ENCODE data around the gene TMUB1. TPM values are rescaled to one million over a fixed set of nuclear protein-coding genes. Genes with fewer than 3 reads are reported as not detected.
A peak's percentile ranks its signal among the peaks of the same experiment; 100 is the strongest.

The TMUB1 gene
- total and polyA plus RNA-seq, 8 donors, result 12.7 to 86.8 (median 63.6) TPM

DNA sequence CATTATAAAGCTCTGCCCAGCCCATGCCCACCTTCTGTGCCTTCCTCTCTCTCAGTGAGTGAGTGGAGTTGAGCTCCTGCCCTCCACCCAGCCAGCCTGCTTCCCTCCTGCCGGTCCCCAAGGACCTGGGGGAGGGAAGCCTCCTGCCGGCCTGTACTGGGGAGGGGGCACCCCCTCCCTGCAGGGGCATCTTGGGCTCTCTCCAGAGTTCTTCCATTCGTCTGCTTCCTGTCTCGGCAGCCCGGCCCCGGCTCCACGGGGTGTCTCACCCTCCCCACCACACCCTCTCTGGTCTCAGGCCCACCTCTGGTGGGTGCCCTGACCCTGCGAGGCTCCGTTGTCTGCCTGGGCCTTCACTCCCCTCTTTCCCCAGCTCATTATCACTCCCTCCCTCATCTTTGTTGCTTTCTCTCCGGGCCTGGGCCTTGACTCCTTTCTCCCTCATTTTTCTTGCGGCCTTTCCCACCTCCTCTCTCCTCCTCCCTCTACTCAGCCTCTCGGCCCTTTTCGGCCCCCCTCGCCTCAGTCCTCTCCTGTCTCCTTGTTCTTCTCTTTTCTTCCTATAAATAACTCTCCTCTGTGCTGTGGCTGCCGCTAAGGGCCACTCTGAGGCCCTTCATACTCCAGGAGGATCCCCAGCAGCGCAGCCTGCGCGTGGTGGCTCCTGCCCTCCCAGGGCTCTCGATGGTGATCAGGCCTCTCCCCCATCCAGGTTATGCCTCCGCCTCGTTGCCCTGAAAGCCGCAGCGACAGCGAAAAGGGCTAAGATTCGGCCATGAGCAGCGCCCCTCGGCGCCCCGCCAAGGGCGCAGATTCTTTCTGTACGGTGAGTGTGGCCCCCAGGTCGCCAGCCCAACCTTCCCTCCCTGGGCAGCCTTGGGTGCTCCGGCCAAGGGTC is 21.8 kb downstream of the TMUB1 start:
- Histone ChIP-seq H3K4me3 (peak overlapping the region; percentile 69 to 94 (median 82)), H3K9me3 (no peaks in the 10 kb centered on the region), H3K27me3 (no peaks in the 10 kb centered on the region), H3K4me1 (peaks cover 55 to 76% (median 64%) of the 10 kb centered on the region in 4 donors), H3K36me3 (peaks cover 25 to 32% (median 28%) of the 10 kb centered on the region in 4 donors), H3K27ac (peak overlapping the region; percentile 91 to 97 (median 96))
- no peak for DNase-seq
- WGBS, 5 donors, result 55 to 66% (median 57%) methylated on average over 31 to 33 of the region's 33 CpGs
- TF ChIP-seq EP300 (IDR thresholded peaks at IDR 0.05), result no peak
- TF ChIP-seq POLR2A (IDR thresholded peaks at IDR 0.05), result no peak
- TF ChIP-seq POLR2AphosphoS5 (IDR thresholded peaks at IDR 0.05), result no peak
- intact Hi-C loops (cut with DNase I; ENCODE audit: low total_unique reads), result loop anchor here (10.0 kb wide), 1 partner anchor 53 kb away; no protein-coding TSS in a partner anchor

DNA sequence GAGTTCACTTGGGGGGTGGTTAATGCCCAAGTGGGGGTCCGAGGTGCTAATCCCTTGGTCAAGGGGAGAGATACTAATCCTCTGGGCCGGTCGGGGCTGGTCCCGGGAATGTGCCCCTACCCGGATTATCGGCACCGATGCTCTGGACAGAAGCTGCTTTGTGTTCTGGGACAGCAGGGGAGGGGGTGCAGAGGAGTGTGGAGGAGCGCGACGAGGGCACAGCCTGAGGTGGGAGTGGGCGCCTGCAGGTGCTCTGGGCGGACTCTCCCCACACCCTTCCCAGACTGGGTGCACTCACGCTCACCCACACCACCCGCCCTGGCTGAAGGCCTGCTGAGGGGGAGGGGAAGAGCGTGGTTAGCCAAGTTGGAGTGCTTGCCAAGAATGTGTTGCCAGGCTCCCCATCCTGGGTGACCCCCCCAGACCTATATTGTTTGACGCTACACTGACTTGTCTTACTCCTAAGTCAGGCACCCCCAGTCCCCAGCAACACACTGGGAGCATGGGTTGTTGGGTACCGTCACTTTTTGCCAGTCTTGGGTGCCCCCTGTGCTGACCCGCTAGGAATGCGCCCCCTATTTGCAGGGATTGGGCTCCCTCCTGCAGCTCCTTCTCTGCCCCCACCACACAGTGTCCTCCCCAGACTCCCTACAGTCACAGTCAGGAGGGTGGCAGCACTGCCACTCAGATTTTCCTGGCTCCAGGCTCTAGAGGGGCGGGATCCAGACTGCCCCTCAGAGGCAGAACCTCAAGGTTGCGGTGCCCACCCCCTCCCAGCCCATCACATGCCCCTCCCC is 22.7 kb downstream of the TMUB1 start:
- WGBS, 5 donors, result 7 to 10% (median 8%) methylated on average over 17 to 21 of the region's 21 CpGs
- H3K4me1 ChIP-seq, result peaks cover 55 to 78% (median 65%) of the 10 kb centered on the region in 4 donors
- intact Hi-C loops (cut with DNase I; ENCODE audit: low total_unique reads), result loop anchor here (10.0 kb wide), 1 partner anchor 54 kb away; no protein-coding TSS in a partner anchor

DNA sequence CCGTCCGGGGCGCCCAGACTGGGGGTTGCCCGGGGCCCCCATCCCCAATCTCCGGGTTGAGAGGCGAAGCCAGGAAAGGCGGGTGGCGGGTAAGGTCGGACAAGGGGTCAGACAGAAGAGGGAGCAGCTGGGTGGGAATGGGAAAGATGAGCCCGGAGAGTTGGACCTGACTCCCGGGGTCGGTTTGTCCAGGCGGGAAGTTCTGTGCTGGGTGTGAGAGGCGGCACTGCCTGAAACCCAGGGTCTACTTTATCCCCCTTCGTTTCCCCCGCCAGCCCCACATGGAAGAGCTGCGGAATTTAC is 23.2 kb downstream of the TMUB1 start:
- TF ChIP-seq, protein P1, sequence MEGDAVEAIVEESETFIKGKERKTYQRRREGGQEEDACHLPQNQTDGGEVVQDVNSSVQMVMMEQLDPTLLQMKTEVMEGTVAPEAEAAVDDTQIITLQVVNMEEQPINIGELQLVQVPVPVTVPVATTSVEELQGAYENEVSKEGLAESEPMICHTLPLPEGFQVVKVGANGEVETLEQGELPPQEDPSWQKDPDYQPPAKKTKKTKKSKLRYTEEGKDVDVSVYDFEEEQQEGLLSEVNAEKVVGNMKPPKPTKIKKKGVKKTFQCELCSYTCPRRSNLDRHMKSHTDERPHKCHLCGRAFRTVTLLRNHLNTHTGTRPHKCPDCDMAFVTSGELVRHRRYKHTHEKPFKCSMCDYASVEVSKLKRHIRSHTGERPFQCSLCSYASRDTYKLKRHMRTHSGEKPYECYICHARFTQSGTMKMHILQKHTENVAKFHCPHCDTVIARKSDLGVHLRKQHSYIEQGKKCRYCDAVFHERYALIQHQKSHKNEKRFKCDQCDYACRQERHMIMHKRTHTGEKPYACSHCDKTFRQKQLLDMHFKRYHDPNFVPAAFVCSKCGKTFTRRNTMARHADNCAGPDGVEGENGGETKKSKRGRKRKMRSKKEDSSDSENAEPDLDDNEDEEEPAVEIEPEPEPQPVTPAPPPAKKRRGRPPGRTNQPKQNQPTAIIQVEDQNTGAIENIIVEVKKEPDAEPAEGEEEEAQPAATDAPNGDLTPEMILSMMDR (IDR thresholded peaks at IDR 0.05), result peak in 1 of 7 experiments; percentile 1
- TF ChIP-seq EP300 (IDR thresholded peaks at IDR 0.05), result no peak
- 1 to 4% (median 2%) methylated on average over 10 to 17 of the region's 17 CpGs for WGBS, 5 donors
- peaks cover 12 to 18% (median 14%) of the 10 kb centered on the region in 4 donors for H3K36me3 ChIP-seq
- intact Hi-C loops (cut with DNase I; ENCODE audit: low total_unique reads), result loop anchor here (10.0 kb wide), 1 partner anchor 55 kb away; no protein-coding TSS in a partner anchor
- H3K4me1 ChIP-seq, result peaks cover 55 to 74% (median 64%) of the 10 kb centered on the region in 4 donors
- H3K4me3 ChIP-seq, result peak overlapping the region; percentile 69 to 94 (median 82)
- H3K27ac ChIP-seq, result peak overlapping the region; percentile 91 to 97 (median 96)
- no peaks in the 10 kb centered on the region for H3K9me3 ChIP-seq
- no peaks in the 10 kb centered on the region for H3K27me3 ChIP-seq
- DNase-seq, result no peak

More for the DNA sequence above, 22.7 kb downstream of the TMUB1 start:
- Histone ChIP-seq H3K4me3 (peak overlapping the region; percentile 69 to 94 (median 82)), H3K27ac (peak overlapping the region; percentile 91 to 97 (median 96)), H3K9me3 (no peaks in the 10 kb centered on the region), H3K27me3 (no peaks in the 10 kb centered on the region), H3K36me3 (peaks cover 17 to 23% (median 19%) of the 10 kb centered on the region in 4 donors)
- TF ChIP-seq POLR2AphosphoS5 (IDR thresholded peaks at IDR 0.05) (peak in 2 of 3 donors; percentile 10 to 59), POLR2A (IDR thresholded peaks at IDR 0.05) (no peak)
- DNase-seq, result peak; percentile 64 to 77

DNA sequence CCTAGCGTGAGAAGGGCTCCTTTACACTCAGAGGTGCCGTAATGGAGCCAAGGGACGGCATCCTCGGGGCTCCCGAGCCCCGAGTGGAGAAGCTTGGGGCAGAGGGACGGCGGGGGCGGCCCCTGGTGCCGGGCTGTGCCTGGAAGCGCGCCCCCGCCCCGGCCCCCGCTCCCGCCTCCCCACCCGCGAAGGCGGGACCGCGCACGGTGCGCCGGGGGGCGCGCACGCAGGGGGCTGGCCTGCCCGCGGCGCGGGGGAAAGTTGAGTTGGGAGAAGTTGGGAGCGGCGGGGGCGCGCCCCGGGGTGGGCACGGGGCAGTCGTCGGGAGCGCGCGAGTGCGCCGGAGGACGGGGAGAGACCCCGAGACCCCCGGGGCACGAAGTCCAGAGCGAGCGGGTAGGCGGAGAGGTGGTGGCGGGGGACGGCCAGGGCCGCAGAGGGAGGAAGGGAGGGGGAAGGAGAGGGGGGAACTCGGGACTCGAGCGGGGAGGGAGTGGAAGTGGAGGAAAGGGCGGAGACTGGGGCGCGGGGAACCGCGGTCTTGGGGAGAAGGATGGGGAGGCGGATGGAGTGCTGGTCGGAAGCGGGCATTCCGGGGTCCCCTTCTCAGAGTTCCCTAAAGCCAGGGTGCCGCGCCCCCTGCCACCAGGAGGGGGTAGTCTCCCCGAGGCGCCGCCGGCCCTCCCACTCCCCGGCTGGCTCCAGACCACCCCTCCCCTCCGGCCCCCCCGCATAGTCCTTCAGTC is 23.8 kb downstream of the TMUB1 start, which contains the start of gene SLC4A2:
TSS of gene SLC4A2 (plus strand) at position 223 of the 746 bp plus-strand sequence. CDS start 2,399 bp downstream, outside the sequence.
- Histone ChIP-seq H3K27ac (peak within 1 kb of the TSS; percentile 91 to 97 (median 96)), H3K4me1 (peaks cover 55 to 69% (median 64%) of the 10 kb centered on the region in 4 donors)
- intact Hi-C loops (cut with DNase I; ENCODE audit: low total_unique reads), result loop anchor here (10.0 kb wide), 1 partner anchor 55 kb away; no protein-coding TSS in a partner anchor

More for the DNA sequence above, 23.8 kb downstream of the TMUB1 start, which contains the start of gene SLC4A2:
- peaks cover 7 to 18% (median 9%) of the 10 kb centered on the region in 4 donors for H3K36me3 ChIP-seq
- no peaks in the 10 kb centered on the region for H3K27me3 ChIP-seq
- no peaks in the 10 kb centered on the region for H3K9me3 ChIP-seq
- peak within 1 kb of the TSS; percentile 69 to 94 (median 82) for H3K4me3 ChIP-seq
- TF ChIP-seq, protein P1 (IDR thresholded peaks at IDR 0.05), result peak in 4 of 7 experiments; percentile 24 to 59 (median 32)
- TF ChIP-seq POLR2A (IDR thresholded peaks at IDR 0.05) (peak in 1 of 4 donors; percentile 21), EP300 (IDR thresholded peaks at IDR 0.05) (no peak), POLR2AphosphoS5 (IDR thresholded peaks at IDR 0.05) (peak; percentile 27 to 49 (median 46))
- peak; percentile 83 to 93 for DNase-seq
- WGBS, 5 donors, result 1% methylated on average over 35 to 75 of the region's 75 CpGs
